K562 (cell line): ENCODE data around the gene SLC38A1. TPM values are rescaled to one million over a fixed set of nuclear protein-coding genes. Genes with fewer than 3 reads are reported as not detected.

Source experiments
- BRD9 ChIP-seq: fragments of 450-650 bp; IDR thresholded peaks from 2 replicates; pipeline ENCODE4 v1.6.1; 2018; ENCODE audit warnings: low read depth; ENCODE audit not compliant: partially characterized antibody
- CHD1 ChIP-seq: fragments of 200-600 bp; sonication (generic); IDR thresholded peaks from one replicate; pipeline ENCODE4 v1.6.1; 2012; ENCODE audit warnings: mild to moderate bottlenecking, moderate library complexity, low read length, inconsistent platforms
- ERF ChIP-seq: fragments of 450-650 bp; formaldehyde crosslinking; IDR thresholded peaks from 2 replicates; pipeline ENCODE4 v1.4.0; 2020; ENCODE audit warnings: mild to moderate bottlenecking, mixed read lengths
- HNRNPUL1 ChIP-seq: fragments of 200-400 bp; formaldehyde crosslinking; IDR thresholded peaks from 2 replicates; pipeline ENCODE4 v1.6.1; 2017; ENCODE audit warnings: low read length
- NCOA1 ChIP-seq: fragments of 450-650 bp; IDR thresholded peaks from 2 replicates; pipeline ENCODE4 v1.6.1; 2016; ENCODE audit warnings: low read depth
- NFE2 ChIP-seq: IDR thresholded peaks from 2 replicates; pipeline ENCODE4 v1.6.1; 2014; ENCODE audit warnings: antibody characterized with exemption, low read depth
- NFIX ChIP-seq: fragments of 250-450 bp; sonication (Bioruptor Pico); IDR thresholded peaks from 2 replicates; pipeline ENCODE4 v1.4.0; 2020; ENCODE audit warnings: low read depth, mild to moderate bottlenecking, moderate library complexity
- POLR2B ChIP-seq: fragments of 450-650 bp; IDR thresholded peaks from 2 replicates; pipeline ENCODE4 v1.6.1; 2018; ENCODE audit warnings: low read depth; ENCODE audit not compliant: partially characterized antibody
- RBM14 ChIP-seq: fragments of 200-400 bp; formaldehyde crosslinking; IDR thresholded peaks from 2 replicates; pipeline ENCODE4 v1.6.1; 2018; ENCODE audit warnings: low read depth, mild to moderate bottlenecking, low read length, moderate library complexity, borderline replicate concordance; ENCODE audit not compliant: insufficient read depth
- RFX5 ChIP-seq: IDR thresholded peaks from 2 replicates; pipeline ENCODE4 v1.6.1; 2011; ENCODE audit warnings: low read depth, mild to moderate bottlenecking, improper control_type of control experiment, low read length
- SMAD4 ChIP-seq: fragments of 250-450 bp; sonication (Bioruptor Pico); conservative IDR thresholded peaks from 2 replicates; pipeline ENCODE4 v1.8.0; 2021; ENCODE audit warnings: inconsistent platforms, mild to moderate bottlenecking, moderate library complexity
- ZFX ChIP-seq: sonication (generic); formaldehyde crosslinking; IDR thresholded peaks from 2 replicates; pipeline ENCODE4 v1.8.0; 2022; ENCODE audit warnings: mild to moderate bottlenecking, missing genetic modification reagents, moderate library complexity
- ZNF146 ChIP-seq: IDR thresholded peaks from one replicate; pipeline ENCODE4 v1.6.1; 2018; ENCODE audit warnings: missing compliant biosample characterization; ENCODE audit not compliant: unreplicated experiment
- ZNF57 ChIP-seq: fragments of 450-650 bp; formaldehyde crosslinking; IDR thresholded peaks from 2 replicates; pipeline ENCODE4 v1.4.0; 2020; ENCODE audit warnings: mild to moderate bottlenecking, moderate library complexity
- polyA plus RNA-seq, 8 experiments: library from polyadenylated mRNA; depleted of rRNA in 4 of 8; stranded (reverse) in 5 of 8; unstranded in 3 of 8; fragments of >200 nt; fragmentation: Nextera tagmentation in 2 of 8; fragmentation: Illumina TruSeq in 1 of 8; extraction: Ambion mirVana in 2 of 8; extraction: Trizol in 1 of 8; gene quantifications; 2 replicates each; pipeline versions ENCODE4 v1.2.1 to v1.2.3, GENCODE V29; 2011 to 2014; ENCODE audit warnings: inconsistent platforms in 1 of 8, missing spikeins in 1 of 8
- total RNA-seq, 7 experiments: library from RNA; depleted of rRNA in 6 of 7; stranded (reverse); fragments of >200 nt in 6 of 7; fragmentation: Illumina TruSeq in 2 of 7; extraction: Trizol in 2 of 7; gene quantifications; 2 replicates each; pipeline versions ENCODE4 v1.2.1 to v1.2.3, GENCODE V29; 2011 to 2021; ENCODE audit warnings: low replicate concordance in 1 of 7
- TF ChIP-seq, protein P1 (sequence below): sonication (generic); formaldehyde crosslinking; IDR thresholded peaks from 2 replicates; pipeline ENCODE4 v1.8.0; 2022; ENCODE audit warnings: mild to moderate bottlenecking, missing genetic modification reagents
- TF ChIP-seq, protein P2 (sequence below): fragments of 250-450 bp; sonication (Bioruptor Pico); IDR thresholded peaks from 2 replicates; pipeline ENCODE4 v1.5.0; 2021

SLC38A1 gene
- total and polyA plus RNA-seq, 9 of the 15 experiments (the other 6 are each of a cell fraction or from before 2014, with no cell fraction given) = 51.9 to 112 (median 75.0) TPM

DNA sequence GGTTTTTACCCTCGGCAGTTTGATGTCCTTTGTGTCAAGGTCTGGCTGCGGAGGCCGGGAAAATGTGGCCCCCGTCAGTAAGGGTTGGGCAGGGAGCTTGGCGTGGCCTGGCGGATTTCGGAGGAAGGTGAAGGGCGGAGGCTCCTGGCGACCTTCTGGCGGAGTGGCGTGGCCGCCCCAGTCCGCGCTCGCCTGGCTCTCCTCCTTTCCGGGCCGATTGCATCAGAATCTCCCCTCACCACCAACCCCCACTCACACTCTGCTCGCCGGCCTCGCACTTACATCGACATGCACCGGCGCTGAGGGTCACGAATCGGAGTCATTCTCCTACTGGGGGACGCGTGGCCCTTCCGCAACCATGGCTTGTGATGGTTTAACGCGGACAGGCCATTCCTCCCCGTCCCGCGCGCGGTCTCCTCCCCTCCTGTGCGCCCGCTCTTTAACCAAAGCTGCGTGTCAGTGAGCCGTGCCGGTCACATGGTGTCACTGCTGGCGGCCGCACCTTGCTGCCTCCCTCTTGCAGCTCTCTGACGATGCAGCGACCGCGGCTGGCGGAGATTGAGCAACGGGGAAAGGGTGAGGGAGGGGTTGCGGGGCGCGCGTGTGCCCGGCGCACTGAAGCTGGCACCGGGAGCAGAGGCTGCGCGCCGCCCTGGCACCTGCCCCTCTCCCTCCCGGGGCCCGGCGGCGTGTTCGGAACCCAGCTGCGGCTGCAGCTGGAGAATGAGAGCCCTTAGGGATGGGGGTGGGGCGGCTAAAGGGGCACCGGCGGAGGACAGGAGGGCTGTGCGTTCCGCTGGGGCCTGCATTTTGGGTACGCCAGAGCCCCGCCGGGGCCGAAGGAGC lies at the start of gene SLC38A1 (continued):
- TF ChIP-seq, protein P1, sequence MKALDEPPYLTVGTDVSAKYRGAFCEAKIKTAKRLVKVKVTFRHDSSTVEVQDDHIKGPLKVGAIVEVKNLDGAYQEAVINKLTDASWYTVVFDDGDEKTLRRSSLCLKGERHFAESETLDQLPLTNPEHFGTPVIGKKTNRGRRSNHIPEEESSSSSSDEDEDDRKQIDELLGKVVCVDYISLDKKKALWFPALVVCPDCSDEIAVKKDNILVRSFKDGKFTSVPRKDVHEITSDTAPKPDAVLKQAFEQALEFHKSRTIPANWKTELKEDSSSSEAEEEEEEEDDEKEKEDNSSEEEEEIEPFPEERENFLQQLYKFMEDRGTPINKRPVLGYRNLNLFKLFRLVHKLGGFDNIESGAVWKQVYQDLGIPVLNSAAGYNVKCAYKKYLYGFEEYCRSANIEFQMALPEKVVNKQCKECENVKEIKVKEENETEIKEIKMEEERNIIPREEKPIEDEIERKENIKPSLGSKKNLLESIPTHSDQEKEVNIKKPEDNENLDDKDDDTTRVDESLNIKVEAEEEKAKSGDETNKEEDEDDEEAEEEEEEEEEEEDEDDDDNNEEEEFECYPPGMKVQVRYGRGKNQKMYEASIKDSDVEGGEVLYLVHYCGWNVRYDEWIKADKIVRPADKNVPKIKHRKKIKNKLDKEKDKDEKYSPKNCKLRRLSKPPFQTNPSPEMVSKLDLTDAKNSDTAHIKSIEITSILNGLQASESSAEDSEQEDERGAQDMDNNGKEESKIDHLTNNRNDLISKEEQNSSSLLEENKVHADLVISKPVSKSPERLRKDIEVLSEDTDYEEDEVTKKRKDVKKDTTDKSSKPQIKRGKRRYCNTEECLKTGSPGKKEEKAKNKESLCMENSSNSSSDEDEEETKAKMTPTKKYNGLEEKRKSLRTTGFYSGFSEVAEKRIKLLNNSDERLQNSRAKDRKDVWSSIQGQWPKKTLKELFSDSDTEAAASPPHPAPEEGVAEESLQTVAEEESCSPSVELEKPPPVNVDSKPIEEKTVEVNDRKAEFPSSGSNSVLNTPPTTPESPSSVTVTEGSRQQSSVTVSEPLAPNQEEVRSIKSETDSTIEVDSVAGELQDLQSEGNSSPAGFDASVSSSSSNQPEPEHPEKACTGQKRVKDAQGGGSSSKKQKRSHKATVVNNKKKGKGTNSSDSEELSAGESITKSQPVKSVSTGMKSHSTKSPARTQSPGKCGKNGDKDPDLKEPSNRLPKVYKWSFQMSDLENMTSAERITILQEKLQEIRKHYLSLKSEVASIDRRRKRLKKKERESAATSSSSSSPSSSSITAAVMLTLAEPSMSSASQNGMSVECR (CRISPR knock-in tag) = peak; percentile 77
- TF ChIP-seq CHD1 (no peak), HNRNPUL1 (no peak), NFIX (CRISPR knock-in tag) (no peak), ZNF57 (CRISPR knock-in tag) (no peak), RBM14 (0 out of 2 replicates have a peak, but pooled peaks have one; percentile 31), POLR2B (peak; percentile 77), SMAD4 (CRISPR knock-in tag) (peak; percentile 88), RFX5 (no peak), BRD9 (peak; percentile 62), NCOA1 (peak; percentile 76; the same call in 1 of the 2 replicates), NFE2 (no peak), ERF (CRISPR knock-in tag) (peak; percentile 29; the same call in 1 of the 2 replicates), ZNF146 (peak; percentile 9), ZFX (peak; percentile 81)
- TF ChIP-seq, protein P2, sequence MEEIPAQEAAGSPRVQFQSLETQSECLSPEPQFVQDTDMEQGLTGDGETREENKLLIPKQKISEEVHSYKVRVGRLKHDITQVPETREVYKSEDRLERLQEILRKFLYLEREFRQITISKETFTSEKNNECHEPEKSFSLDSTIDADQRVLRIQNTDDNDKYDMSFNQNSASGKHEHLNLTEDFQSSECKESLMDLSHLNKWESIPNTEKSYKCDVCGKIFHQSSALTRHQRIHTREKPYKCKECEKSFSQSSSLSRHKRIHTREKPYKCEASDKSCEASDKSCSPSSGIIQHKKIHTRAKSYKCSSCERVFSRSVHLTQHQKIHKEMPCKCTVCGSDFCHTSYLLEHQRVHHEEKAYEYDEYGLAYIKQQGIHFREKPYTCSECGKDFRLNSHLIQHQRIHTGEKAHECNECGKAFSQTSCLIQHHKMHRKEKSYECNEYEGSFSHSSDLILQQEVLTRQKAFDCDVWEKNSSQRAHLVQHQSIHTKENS = no peak
